ENCODE data around the gene SCARF1. TPM values are rescaled to one million over a fixed set of nuclear protein-coding genes. Genes with fewer than 3 reads are reported as not detected.

The SCARF1 gene
- total RNA-seq, 1 donor from 2014 or later = 10.9 TPM

DNA sequence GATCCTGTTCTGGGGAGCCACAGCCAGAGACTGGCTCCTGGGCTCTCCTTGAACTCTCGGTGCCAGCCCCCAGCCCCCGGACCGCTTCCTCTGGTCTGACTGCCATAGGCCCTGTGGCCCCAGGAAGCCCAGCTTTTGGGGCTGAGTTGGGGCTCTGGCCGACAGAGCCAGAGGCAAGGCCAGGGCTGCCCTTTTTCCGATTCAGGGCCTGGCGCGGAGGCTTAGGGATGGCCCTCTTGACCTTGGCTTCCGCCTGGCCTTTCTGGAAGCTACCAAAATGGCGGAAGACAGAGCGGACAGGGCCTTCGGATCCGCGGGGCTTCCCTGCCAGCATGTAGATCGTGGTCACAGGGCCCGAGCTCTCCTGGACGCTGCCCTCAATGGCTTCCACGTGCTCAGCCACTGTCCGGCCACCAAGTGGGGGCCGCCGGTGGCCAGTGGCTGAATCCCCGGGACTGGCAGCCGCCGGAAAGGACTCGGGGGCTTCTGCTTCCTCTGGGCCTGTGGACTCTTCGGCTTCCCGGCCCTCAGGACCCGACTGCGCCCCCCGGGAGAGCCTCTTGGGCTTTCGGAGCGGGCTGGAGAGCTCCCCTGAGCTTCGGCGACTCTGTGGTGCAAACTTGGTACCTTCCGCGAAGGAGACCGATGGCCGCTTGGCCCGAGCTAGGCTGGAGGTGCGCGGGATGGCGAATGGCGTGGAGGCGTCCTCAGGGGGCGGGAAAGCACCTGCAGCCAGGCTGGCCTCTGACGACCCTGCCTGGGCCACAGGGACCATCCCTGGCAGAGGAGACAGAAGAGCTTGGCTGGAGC, 10.5 kb downstream of the SCARF1 start:
- no peak for DNase-seq (ENCODE audit: low spot score)
- intact Hi-C loops (cut with DNase I) = no loop called here

- no peak for DNase-seq (ENCODE audit: low spot score)
- intact Hi-C loops (cut with DNase I) = loop anchor here (2.0 kb wide), 1 partner anchor 14 kb away; the partner anchor contains the start of gene SCARF1
Observed at GRCh38 chr17:1630662-1631061, 14.9 kb downstream of the SCARF1 start.

GRCh38 chr17:1629504-1630310, 15.8 kb downstream of the SCARF1 start:
- DNase-seq (ENCODE audit: low spot score) = peak; percentile 94
- intact Hi-C loops (cut with DNase I) = loop anchor here (1.0 to 2.0 kb wide), 2 partner anchors 15 to 55 kb away; partner anchors contain the start of gene SCARF1

GRCh38 chr17:1628856-1629503, 16.6 kb downstream of the SCARF1 start:
- intact Hi-C loops (cut with DNase I) = loop anchor here (1.0 kb wide), 1 partner anchor 55 kb away; no protein-coding TSS in a partner anchor
- DNase-seq (ENCODE audit: low spot score) = peak; percentile 97

DNA sequence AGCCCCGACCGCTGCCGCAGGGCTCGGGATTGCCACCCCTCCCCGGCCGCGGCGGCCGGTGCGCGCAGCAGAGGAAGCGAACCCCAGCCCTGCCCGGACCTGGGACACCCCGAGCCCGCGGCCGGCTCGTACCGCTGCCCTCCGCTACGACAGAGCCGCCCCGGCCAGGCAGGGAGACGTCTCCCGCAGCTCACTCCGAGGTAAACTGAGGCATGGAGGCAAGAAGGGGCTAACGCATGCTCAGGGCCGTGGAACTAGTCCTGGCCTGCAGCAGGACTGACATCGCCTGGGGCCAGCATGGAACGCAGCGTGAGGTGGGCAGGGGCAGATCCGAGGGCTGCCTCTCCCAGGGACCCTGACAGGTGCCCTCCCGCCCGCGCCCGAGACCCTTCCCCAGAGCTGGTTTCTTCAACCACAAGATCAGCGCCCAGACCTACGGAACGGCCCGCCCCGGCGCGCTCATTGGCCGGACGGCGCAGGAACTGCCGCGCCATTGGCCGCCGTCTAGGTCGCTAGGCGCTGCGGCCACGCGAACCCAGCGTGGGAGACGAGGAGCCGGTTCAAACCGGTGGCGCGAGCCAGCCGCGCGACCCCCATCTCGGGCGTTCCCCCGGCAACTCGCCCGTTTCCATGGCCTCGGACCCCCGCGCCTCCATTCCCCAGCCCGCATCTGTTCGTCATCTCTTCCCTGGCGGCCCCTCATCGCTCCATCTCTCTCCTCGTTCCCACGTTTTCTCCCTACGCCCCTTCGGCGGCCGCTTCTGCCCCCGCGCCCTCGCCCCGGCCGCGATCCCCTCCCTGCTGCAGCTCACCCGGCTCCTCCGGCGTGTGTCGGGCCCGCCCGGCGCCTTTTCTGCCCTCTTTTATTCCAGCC, 17.3 kb downstream of the SCARF1 start, which contains the start of gene SLC43A2:
SLC43A2 (minus strand) TSS at position 853 of the 874 bp plus-strand sequence. CDS start 960 bp downstream, outside the sequence.
- intact Hi-C loops (cut with DNase I) = no loop called here
- DNase-seq (ENCODE audit: low spot score) = peak; percentile 94

- DNase-seq (ENCODE audit: low spot score) = no peak
- intact Hi-C loops (cut with DNase I) = no loop called here
Observed at GRCh38 chr17:1627182-1627981, 18.1 kb downstream of the SCARF1 start.

GRCh38 chr17:1626333-1626732, 19.2 kb downstream of the SCARF1 start:
- intact Hi-C loops (cut with DNase I) = no loop called here
- DNase-seq (ENCODE audit: low spot score) = no peak

DNA sequence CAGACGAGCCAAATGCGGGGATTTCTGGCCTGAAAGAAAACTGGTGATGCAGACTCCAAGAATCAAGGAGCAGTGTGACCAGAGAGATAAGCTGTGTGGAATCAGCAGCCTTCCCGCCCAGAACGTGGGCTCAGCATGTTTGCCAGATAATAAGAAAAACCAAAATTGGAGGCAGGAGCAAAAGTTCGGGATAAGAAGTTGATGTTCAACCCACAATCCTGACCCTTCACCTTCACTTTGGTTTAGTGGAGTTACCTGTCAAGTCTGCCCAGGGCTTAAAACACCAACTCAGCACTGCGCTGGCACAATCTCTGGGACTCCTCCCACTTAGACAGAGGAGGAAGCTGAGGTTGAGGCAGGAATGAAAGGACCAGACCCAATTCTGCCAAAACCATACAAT, 20.0 kb downstream of the SCARF1 start:
- no peak for DNase-seq (ENCODE audit: low spot score)
- intact Hi-C loops (cut with DNase I) = no loop called here

DNA sequence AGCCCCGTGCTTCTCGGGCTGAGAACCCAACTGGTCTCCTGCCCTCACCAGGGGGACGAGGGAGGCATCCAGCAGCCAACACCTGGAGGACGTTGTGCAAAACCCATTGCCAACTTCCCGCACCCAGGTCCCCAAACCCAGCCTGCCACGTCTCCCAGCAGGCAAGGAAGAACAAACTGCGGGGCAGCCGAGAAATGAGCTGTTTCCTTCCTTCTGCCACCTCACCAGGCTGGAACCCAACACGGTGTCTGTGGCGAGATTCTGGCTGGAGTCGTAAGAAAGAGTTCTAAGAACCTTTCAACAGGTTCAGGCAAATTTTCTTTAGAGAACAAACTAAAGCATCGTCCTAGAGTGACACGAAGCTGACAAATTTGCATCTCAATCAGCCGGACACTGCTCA, 20.5 kb downstream of the SCARF1 start:
- no peak for DNase-seq (ENCODE audit: low spot score)
- intact Hi-C loops (cut with DNase I) = no loop called here

- intact Hi-C loops (cut with DNase I) = no loop called here
Observed at GRCh38 chr17:1624650-1625049, 20.9 kb downstream of the SCARF1 start.

GRCh38 chr17:1623057-1623630, 22.4 kb downstream of the SCARF1 start:
- DNase-seq (ENCODE audit: low spot score) = no peak
- intact Hi-C loops (cut with DNase I) = no loop called here

More at GRCh38 chr17:1624650-1625049, 20.9 kb downstream of the SCARF1 start:
- DNase-seq (ENCODE audit: low spot score) = no peak

DNA sequence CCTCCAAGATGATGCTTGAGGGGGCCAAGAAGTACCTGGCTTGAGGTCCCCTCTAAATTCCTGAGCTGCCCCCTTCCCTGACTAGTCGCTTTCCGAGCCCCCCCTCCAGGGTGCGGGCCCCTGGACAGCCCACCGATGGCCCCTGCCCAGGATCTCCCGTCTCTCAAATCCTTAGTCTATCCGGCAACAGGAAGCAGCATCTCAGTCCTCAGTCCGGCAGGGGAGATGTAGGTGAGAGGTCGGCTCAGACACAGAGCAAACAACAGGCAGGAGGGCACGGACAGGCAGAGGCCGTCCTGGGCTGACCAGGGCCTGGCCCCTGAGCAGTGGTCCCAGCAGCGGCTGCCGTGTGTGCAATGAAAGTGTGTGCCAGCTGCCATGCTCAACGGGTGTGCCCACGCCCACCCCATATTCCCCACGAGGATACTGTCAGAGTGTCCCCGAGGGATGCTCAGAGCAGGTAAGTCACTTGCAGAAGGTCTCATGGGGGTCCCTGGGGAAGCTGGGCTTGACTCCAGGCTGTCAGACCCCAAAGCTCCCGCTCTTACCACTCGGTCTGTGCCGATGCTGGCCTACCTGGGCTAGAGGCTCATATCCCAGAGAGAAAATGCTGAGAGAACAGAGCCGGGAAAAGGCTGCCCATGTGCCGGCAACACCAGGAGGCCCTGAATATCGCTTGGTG, 24.1 kb downstream of the SCARF1 start:
- no peak for DNase-seq (ENCODE audit: low spot score)
- intact Hi-C loops (cut with DNase I) = no loop called here

DNA sequence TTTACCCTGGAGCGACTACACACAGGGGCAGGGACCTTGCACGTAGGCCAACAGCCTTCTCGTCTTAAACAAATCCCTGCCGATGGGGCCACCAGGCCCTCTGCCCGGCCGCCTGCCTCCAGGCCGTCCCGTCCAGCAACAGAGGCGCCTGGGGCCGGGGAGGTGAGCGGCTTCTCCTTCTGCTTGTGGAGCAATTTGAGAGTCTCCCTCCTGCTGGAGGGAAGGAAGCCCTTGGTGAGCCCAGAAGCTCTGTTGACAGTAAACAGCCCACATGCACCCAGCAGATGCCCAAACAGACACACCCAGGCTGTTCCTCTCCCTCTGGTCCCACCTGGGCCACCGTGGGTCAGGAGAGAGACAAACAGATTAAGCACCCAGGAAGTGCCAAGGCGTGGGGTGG, 25.0 kb downstream of the SCARF1 start:
- no peak for DNase-seq (ENCODE audit: low spot score)
- intact Hi-C loops (cut with DNase I) = no loop called here

DNA sequence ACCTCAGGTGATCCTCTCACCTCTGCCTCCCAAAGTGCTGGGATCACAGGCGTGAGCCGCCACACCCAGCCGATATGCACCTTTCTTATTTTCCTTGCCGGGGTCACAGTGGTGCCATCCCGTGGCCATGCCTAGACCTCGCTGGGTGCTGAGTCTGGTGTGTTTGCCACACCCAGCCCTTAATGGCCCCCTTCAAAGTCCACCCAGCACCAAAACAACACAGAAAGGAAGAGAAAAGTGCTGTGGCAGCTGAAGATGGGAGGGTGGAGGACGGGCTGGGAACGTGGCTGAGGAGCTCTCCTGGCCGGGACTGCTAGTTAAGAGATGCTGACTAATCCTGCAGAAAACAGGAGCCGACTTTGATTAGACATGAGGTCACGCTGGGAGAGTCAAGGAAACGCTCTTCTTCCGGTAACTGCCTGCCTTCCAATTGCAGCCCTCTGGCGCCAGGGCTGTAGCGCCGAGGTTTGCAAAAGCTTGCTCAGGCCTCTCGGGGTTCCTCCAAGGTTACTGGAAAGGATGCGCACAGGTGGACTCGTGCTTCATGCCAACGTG, 27.8 kb downstream of the SCARF1 start:
- no peak for DNase-seq (ENCODE audit: low spot score)

DNA sequence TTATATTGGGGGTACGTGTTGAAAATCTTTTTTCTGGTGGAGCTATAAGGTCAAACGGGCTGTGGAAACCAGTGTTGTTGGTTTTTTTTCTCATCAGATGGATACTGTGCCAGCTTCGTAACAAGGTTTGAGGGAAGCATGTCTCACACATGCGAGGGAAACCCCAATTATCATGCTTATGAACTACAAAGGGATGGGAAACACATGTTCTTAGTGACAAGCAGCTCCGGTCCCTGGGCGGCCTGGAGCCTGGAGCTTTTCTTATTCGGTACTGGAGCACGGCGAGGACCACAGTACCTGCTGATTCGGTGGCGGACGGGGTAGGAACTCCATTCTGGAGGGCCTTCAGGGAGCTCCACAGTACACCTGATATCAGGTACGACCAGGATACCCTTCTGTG, 29.4 kb downstream of the SCARF1 start:
- intact Hi-C loops (cut with DNase I) = no loop called here
- DNase-seq (ENCODE audit: low spot score) = no peak

More for the DNA sequence above, 27.8 kb downstream of the SCARF1 start:
- intact Hi-C loops (cut with DNase I) = no loop called here

DNA sequence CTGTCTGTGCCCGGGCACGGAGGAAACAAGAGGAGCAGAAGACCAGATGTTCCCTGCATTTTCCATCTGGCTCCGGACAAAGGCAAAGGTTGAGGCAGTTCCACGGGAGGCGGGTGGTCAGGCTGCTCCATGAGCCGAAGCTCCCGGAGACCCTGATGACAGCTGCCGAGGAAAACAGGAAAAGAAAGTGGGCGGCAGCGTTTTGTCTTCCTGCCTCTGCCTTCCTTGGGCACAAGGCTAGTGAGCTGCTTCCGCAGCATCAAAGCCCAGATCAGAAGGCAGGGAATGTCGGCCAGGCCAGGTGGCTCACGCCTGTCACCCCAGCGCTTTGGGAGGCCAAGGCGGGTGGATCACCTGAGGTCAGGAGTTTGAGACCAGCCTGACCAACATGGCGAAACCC, 33.1 kb downstream of the SCARF1 start:
- intact Hi-C loops (cut with DNase I) = no loop called here
- no peak for DNase-seq (ENCODE audit: low spot score)

DNA sequence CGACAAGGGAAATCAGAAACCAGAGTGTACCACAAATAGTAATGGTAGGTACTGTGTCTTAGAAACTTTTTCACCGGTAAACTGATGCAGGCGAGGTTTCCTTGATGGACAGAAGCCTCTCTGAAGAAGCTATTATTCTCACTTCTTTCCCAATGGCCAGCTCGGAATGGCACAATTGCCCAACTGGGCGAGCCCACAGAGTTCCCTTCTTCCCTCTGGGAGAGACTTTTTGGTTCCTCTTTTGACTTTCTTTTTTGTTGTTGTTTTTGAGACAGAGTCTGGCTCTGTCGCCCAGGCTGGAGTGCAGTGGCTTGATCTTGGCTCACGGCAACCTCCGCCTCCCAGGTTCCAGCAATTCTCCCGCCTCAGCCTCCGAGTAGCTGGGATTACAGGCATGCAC, 33.8 kb downstream of the SCARF1 start:
- no peak for DNase-seq (ENCODE audit: low spot score)
- intact Hi-C loops (cut with DNase I) = no loop called here
